T-helper 2 cell treated with Interferon-gamma antibody and Interleukin-4, amounts not matched to agents 5 μg/mL and 100 μg/mL, for 36 hours (primary cell): ENCODE data around the gene CALML5.

Experiments
- DNase-seq: peaks from one replicate; pipeline ENCODE4 v3.0.0; 2021; ENCODE audit warnings: low spot score
- H3K27ac Mint-ChIP-seq: one replicate; pipeline ENCODE4 v1.8.0; 2021; ENCODE audit warnings: mild to moderate bottlenecking, mixed read lengths
- H3K27me3 Mint-ChIP-seq: one replicate; pipeline ENCODE4 v1.8.0; 2021; ENCODE audit warnings: low read depth, mixed read lengths
- H3K36me3 Mint-ChIP-seq: one replicate; pipeline ENCODE4 v1.8.0; 2021; ENCODE audit warnings: low read depth, mixed read lengths
- H3K4me1 Mint-ChIP-seq: one replicate; pipeline ENCODE4 v1.8.0; 2021; ENCODE audit warnings: low read depth, mixed read lengths
- H3K4me3 Mint-ChIP-seq: one replicate; pipeline ENCODE4 v1.8.0; 2022; ENCODE audit warnings: mild to moderate bottlenecking, moderate library complexity, mixed read lengths
- H3K9me3 Mint-ChIP-seq: one replicate; pipeline ENCODE4 v1.8.0; 2021; ENCODE audit warnings: mixed read lengths

CALML5 gene

GRCh38 chr10:5467634-5468255, 31.6 kb downstream of the CALML5 start:
- H3K27me3 Mint-ChIP-seq, result no peaks in the 10 kb centered on the region
- no peaks in the 10 kb centered on the region for H3K9me3 Mint-ChIP-seq
- H3K36me3 Mint-ChIP-seq, result no peaks in the 10 kb centered on the region
- no peak overlapping the region for H3K4me3 Mint-ChIP-seq
- no peak for DNase-seq
- H3K4me1 Mint-ChIP-seq, result no peaks in the 10 kb centered on the region
- H3K27ac Mint-ChIP-seq, result no peak overlapping the region

- H3K4me1 Mint-ChIP-seq, result no peaks in the 10 kb centered on the region
- H3K27me3 Mint-ChIP-seq, result no peaks in the 10 kb centered on the region
- H3K9me3 Mint-ChIP-seq, result no peaks in the 10 kb centered on the region
- H3K36me3 Mint-ChIP-seq, result peaks cover 2% of the 10 kb centered on the region
- H3K27ac Mint-ChIP-seq, result no peak overlapping the region
- no peak for DNase-seq
- H3K4me3 Mint-ChIP-seq, result no peak overlapping the region
Measured at GRCh38 chr10:5467207-5467535, 32.2 kb downstream of the CALML5 start.

- Mint-ChIP-seq H3K27ac (no peak overlapping the region), H3K36me3 (peaks cover 2% of the 10 kb centered on the region), H3K4me3 (no peak overlapping the region), H3K27me3 (no peaks in the 10 kb centered on the region), H3K4me1 (no peaks in the 10 kb centered on the region), H3K9me3 (no peaks in the 10 kb centered on the region)
- no peak for DNase-seq
Measured at GRCh38 chr10:5466451-5467206, 32.7 kb downstream of the CALML5 start.

GRCh38 chr10:5465976-5466450, 33.4 kb downstream of the CALML5 start:
- Mint-ChIP-seq H3K36me3 (peaks cover 3% of the 10 kb centered on the region), H3K27ac (no peak overlapping the region), H3K4me3 (no peak overlapping the region), H3K9me3 (no peaks in the 10 kb centered on the region), H3K4me1 (no peaks in the 10 kb centered on the region), H3K27me3 (no peaks in the 10 kb centered on the region)
- no peak for DNase-seq

GRCh38 chr10:5464546-5464945, 34.8 kb downstream of the CALML5 start:
- peaks cover 9% of the 10 kb centered on the region for H3K36me3 Mint-ChIP-seq
- H3K4me1 Mint-ChIP-seq, result no peaks in the 10 kb centered on the region
- no peaks in the 10 kb centered on the region for H3K9me3 Mint-ChIP-seq
- H3K4me3 Mint-ChIP-seq, result no peak overlapping the region
- no peak for DNase-seq
- no peak overlapping the region for H3K27ac Mint-ChIP-seq
- no peaks in the 10 kb centered on the region for H3K27me3 Mint-ChIP-seq

GRCh38 chr10:5462841-5463293, 36.5 kb downstream of the CALML5 start:
- H3K27me3 Mint-ChIP-seq, result no peaks in the 10 kb centered on the region
- peaks cover 2% of the 10 kb centered on the region for H3K4me1 Mint-ChIP-seq
- H3K27ac Mint-ChIP-seq, result no peak overlapping the region
- no peak for DNase-seq
- H3K36me3 Mint-ChIP-seq, result peaks cover 22% of the 10 kb centered on the region
- no peaks in the 10 kb centered on the region for H3K9me3 Mint-ChIP-seq
- no peak overlapping the region for H3K4me3 Mint-ChIP-seq

GRCh38 chr10:5461914-5462840, 37.2 kb downstream of the CALML5 start:
- Mint-ChIP-seq H3K27me3 (no peaks in the 10 kb centered on the region), H3K4me3 (no peak overlapping the region), H3K27ac (no peak overlapping the region), H3K36me3 (peaks cover 25% of the 10 kb centered on the region), H3K4me1 (peaks cover 5% of the 10 kb centered on the region), H3K9me3 (no peaks in the 10 kb centered on the region)
- no peak for DNase-seq

- no peak overlapping the region for H3K4me3 Mint-ChIP-seq
- no peaks in the 10 kb centered on the region for H3K9me3 Mint-ChIP-seq
- H3K36me3 Mint-ChIP-seq, result peaks cover 32% of the 10 kb centered on the region
- peaks cover 8% of the 10 kb centered on the region for H3K4me1 Mint-ChIP-seq
- H3K27me3 Mint-ChIP-seq, result no peaks in the 10 kb centered on the region
- no peak overlapping the region for H3K27ac Mint-ChIP-seq
- DNase-seq, result no peak
Measured at GRCh38 chr10:5461203-5461588, 38.2 kb downstream of the CALML5 start.

- peaks cover 8% of the 10 kb centered on the region for H3K4me1 Mint-ChIP-seq
- no peaks in the 10 kb centered on the region for H3K27me3 Mint-ChIP-seq
- DNase-seq, result no peak
- no peaks in the 10 kb centered on the region for H3K9me3 Mint-ChIP-seq
- H3K27ac Mint-ChIP-seq, result no peak overlapping the region
- peaks cover 38% of the 10 kb centered on the region for H3K36me3 Mint-ChIP-seq
- H3K4me3 Mint-ChIP-seq, result no peak overlapping the region
Measured at GRCh38 chr10:5460468-5461202, 38.7 kb downstream of the CALML5 start.

GRCh38 chr10:5458949-5459747, 40.2 kb downstream of the CALML5 start:
- H3K27ac Mint-ChIP-seq, result no peak overlapping the region
- no peak overlapping the region for H3K4me3 Mint-ChIP-seq
- no peaks in the 10 kb centered on the region for H3K9me3 Mint-ChIP-seq
- H3K4me1 Mint-ChIP-seq, result peaks cover 8% of the 10 kb centered on the region
- DNase-seq, result no peak
- H3K27me3 Mint-ChIP-seq, result no peaks in the 10 kb centered on the region
- H3K36me3 Mint-ChIP-seq, result peaks cover 47% of the 10 kb centered on the region

GRCh38 chr10:5458425-5458824, 40.9 kb downstream of the CALML5 start:
- peaks cover 54% of the 10 kb centered on the region for H3K36me3 Mint-ChIP-seq
- no peaks in the 10 kb centered on the region for H3K27me3 Mint-ChIP-seq
- H3K4me3 Mint-ChIP-seq, result no peak overlapping the region
- no peak overlapping the region for H3K27ac Mint-ChIP-seq
- no peak for DNase-seq
- peaks cover 8% of the 10 kb centered on the region for H3K4me1 Mint-ChIP-seq
- no peaks in the 10 kb centered on the region for H3K9me3 Mint-ChIP-seq

GRCh38 chr10:5457741-5458140, 41.6 kb downstream of the CALML5 start:
- no peaks in the 10 kb centered on the region for H3K9me3 Mint-ChIP-seq
- H3K27me3 Mint-ChIP-seq, result no peaks in the 10 kb centered on the region
- H3K27ac Mint-ChIP-seq, result peak overlapping the region; percentile 41
- peaks cover 60% of the 10 kb centered on the region for H3K36me3 Mint-ChIP-seq
- peaks cover 8% of the 10 kb centered on the region for H3K4me1 Mint-ChIP-seq
- DNase-seq, result no peak
- H3K4me3 Mint-ChIP-seq, result no peak overlapping the region

GRCh38 chr10:5456563-5456962, 42.8 kb downstream of the CALML5 start:
- no peaks in the 10 kb centered on the region for H3K27me3 Mint-ChIP-seq
- peaks cover 12% of the 10 kb centered on the region for H3K4me1 Mint-ChIP-seq
- no peak for DNase-seq
- peaks cover 68% of the 10 kb centered on the region for H3K36me3 Mint-ChIP-seq
- no peak overlapping the region for H3K4me3 Mint-ChIP-seq
- no peaks in the 10 kb centered on the region for H3K9me3 Mint-ChIP-seq
- H3K27ac Mint-ChIP-seq, result no peak overlapping the region
